K562 (cell line): ENCODE measurements around the gene IQCN. TPM values are rescaled to one million over a fixed set of nuclear protein-coding genes. Genes with fewer than 3 reads are reported as not detected.

Experiments
- ATF6 ChIP-seq: sonication (generic); formaldehyde crosslinking; IDR thresholded peaks from 2 replicates; pipeline ENCODE4 v1.4.0; 2020; ENCODE audit warnings: mild to moderate bottlenecking, missing genetic modification reagents
- BHLHE40 ChIP-seq: IDR thresholded peaks from 2 replicates; pipeline ENCODE4 v1.6.1; 2011; ENCODE audit warnings: low read length, improper control_type of control experiment
- CBX1 ChIP-seq: sonication (generic); IDR thresholded peaks from 2 replicates; pipeline ENCODE4 v1.6.1; 2016; ENCODE audit warnings: antibody characterized with exemption, low read depth, mild to moderate bottlenecking
- FOXJ2 ChIP-seq: fragments of 200-800 bp; sonication (Bioruptor generic); IDR thresholded peaks from 2 replicates; pipeline ENCODE4 v1.6.1; 2016; ENCODE audit warnings: missing genetic modification characterization, missing compliant biosample characterization
- HMGN3 ChIP-seq: IDR thresholded peaks from 2 replicates; pipeline ENCODE4 v1.6.1; 2011; ENCODE audit warnings: borderline replicate concordance, low read depth, mild to moderate bottlenecking, mixed read lengths, low read length; ENCODE audit not compliant: insufficient read length; ENCODE audit errors: extremely low read depth
- KAT2B ChIP-seq: IDR thresholded peaks from one replicate; pipeline ENCODE4 v1.6.1; 2012; ENCODE audit warnings: low read depth, mild to moderate bottlenecking, control low read depth, inconsistent platforms, low read length, moderate library complexity
- MTA2 ChIP-seq: fragments of 450-650 bp; IDR thresholded peaks from 2 replicates; pipeline ENCODE4 v1.6.1; 2016; ENCODE audit warnings: low read depth
- PRMT5 ChIP-seq: sonication (generic); formaldehyde crosslinking; IDR thresholded peaks from 2 replicates; pipeline ENCODE4 v1.5.0; 2020; ENCODE audit warnings: missing genetic modification reagents
- RREB1 ChIP-seq: fragments of 250-450 bp; sonication (Bioruptor Pico); IDR thresholded peaks from 2 replicates; pipeline ENCODE4 v1.4.0; 2020
- SIN3B ChIP-seq: fragments of 450-650 bp; IDR thresholded peaks from 2 replicates; pipeline ENCODE4 v1.6.1; 2017; ENCODE audit warnings: low read depth, mild to moderate bottlenecking, moderate library complexity
- ZBTB7A ChIP-seq: IDR thresholded peaks from 2 replicates; pipeline ENCODE4 v1.6.1; 2011; ENCODE audit warnings: low read depth, mild to moderate bottlenecking, low read length, moderate library complexity, borderline replicate concordance; ENCODE audit not compliant: control insufficient read depth
- ZFP30 ChIP-seq: fragments of 250-450 bp; sonication (Bioruptor Pico); IDR thresholded peaks from 2 replicates; pipeline ENCODE4 v1.8.0; 2022; ENCODE audit warnings: moderate library complexity, mild to moderate bottlenecking, inconsistent platforms, borderline replicate concordance
- ZNF124 ChIP-seq: sonication (generic); formaldehyde crosslinking; IDR thresholded peaks from 2 replicates; pipeline ENCODE4 v1.8.1; 2022; ENCODE audit warnings: missing genetic modification reagents
- ZNF324 ChIP-seq: fragments of 250-450 bp; sonication (Bioruptor Pico); IDR thresholded peaks from 2 replicates; pipeline ENCODE4 v1.4.0; 2020; ENCODE audit warnings: mild to moderate bottlenecking
- polyA plus RNA-seq, 8 experiments: library from polyadenylated mRNA; depleted of rRNA in 4 of 8; stranded (reverse) in 5 of 8; unstranded in 3 of 8; fragments of >200 nt; fragmentation: Nextera tagmentation in 2 of 8; fragmentation: Illumina TruSeq in 1 of 8; extraction: Ambion mirVana in 2 of 8; extraction: Trizol in 1 of 8; gene quantifications; 2 replicates each; pipeline versions ENCODE4 v1.2.1 to v1.2.3, GENCODE V29; 2011 to 2014; ENCODE audit warnings: inconsistent platforms in 1 of 8, missing spikeins in 1 of 8
- total RNA-seq, 7 experiments: library from RNA; depleted of rRNA in 6 of 7; stranded (reverse); fragments of >200 nt in 6 of 7; fragmentation: Illumina TruSeq in 2 of 7; extraction: Trizol in 2 of 7; gene quantifications; 2 replicates each; pipeline versions ENCODE4 v1.2.1 to v1.2.3, GENCODE V29; 2011 to 2021; ENCODE audit warnings: low replicate concordance in 1 of 7
- TF ChIP-seq, protein P1 (sequence below), 2 experiments: IDR thresholded peaks; 2 replicates each; pipeline ENCODE4 v1.6.1; 2011; ENCODE audit warnings: borderline replicate concordance in 1 of 2, control low read depth in 1 of 2, low read depth in 1 of 2, low read length in 1 of 2, mild to moderate bottlenecking in 1 of 2, mixed read lengths in 1 of 2, moderate library complexity in 1 of 2; ENCODE audit not compliant: insufficient read depth in 1 of 2, insufficient read length in 1 of 2, poor library complexity in 1 of 2, severe bottlenecking in 1 of 2; ENCODE audit errors: extremely low read depth in 1 of 2
- TF ChIP-seq, protein P2 (sequence below), 2 experiments: fragments of 450-650 bp in 1 of 2; sonication (generic) in 1 of 2; formaldehyde crosslinking; conservative IDR thresholded peaks; 2 replicates each; pipeline versions ENCODE4 v1.4.0 to v1.8.1; 2020 to 2022; ENCODE audit warnings: mild to moderate bottlenecking in 1 of 2, missing genetic modification reagents in 1 of 2

The IQCN gene
- total and polyA plus RNA-seq, 9 of the 15 experiments (the other 6 are each of a cell fraction or from before 2014, with no cell fraction given), result 0.01 to 0.07 (median 0.04) TPM; not detected in 3

GRCh38 chr19:18280247-18281081 lies 6.2 kb upstream of the IQCN start (continued):
- TF ChIP-seq, protein P1, sequence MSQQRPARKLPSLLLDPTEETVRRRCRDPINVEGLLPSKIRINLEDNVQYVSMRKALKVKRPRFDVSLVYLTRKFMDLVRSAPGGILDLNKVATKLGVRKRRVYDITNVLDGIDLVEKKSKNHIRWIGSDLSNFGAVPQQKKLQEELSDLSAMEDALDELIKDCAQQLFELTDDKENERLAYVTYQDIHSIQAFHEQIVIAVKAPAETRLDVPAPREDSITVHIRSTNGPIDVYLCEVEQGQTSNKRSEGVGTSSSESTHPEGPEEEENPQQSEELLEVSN (IDR thresholded peaks at IDR 0.05; ENCODE audit: borderline replicate concordance in 1 of 2, extremely low read depth in 1 of 2, insufficient read depth in 1 of 2, insufficient read length in 1 of 2, low read depth in 1 of 2, low read length in 1 of 2, poor library complexity in 1 of 2, severe bottlenecking in 1 of 2), result peak in 1 of 2 experiments; percentile 29
- TF ChIP-seq PRMT5 (CRISPR knock-in tag) (0 out of 2 replicates have a peak, but pooled peaks have one; percentile 2), ZFP30 (CRISPR knock-in tag) (no peak), BHLHE40 (no peak), ATF6 (CRISPR knock-in tag) (0 out of 2 replicates have a peak, but pooled peaks have one; percentile 18), FOXJ2 (tag) (no peak), ZBTB7A (peak; percentile 84; the same call in 1 of the 2 replicates), CBX1 (no peak; the same call in 1 of the 2 replicates), KAT2B (no peak), ZNF324 (CRISPR knock-in tag) (0 out of 2 replicates have a peak, but pooled peaks have one; percentile 17), SIN3B (no peak), ZNF124 (CRISPR knock-in tag) (no peak), HMGN3 (peak; percentile 30), RREB1 (0 out of 2 replicates have a peak, but pooled peaks have one; percentile 41), MTA2 (no peak)
- TF ChIP-seq, protein P2, sequence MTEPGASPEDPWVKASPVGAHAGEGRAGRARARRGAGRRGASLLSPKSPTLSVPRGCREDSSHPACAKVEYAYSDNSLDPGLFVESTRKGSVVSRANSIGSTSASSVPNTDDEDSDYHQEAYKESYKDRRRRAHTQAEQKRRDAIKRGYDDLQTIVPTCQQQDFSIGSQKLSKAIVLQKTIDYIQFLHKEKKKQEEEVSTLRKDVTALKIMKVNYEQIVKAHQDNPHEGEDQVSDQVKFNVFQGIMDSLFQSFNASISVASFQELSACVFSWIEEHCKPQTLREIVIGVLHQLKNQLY (CRISPR knock-in tag; conservative IDR thresholded peaks at IDR 0.05), result no peak; a peak in 1 of 4 replicates
